GM12874 (cell line): ENCODE results near the gene NDUFS8.

Source experiments
- CTCF ChIP-seq: IDR thresholded peaks from 2 replicates; pipeline ENCODE4 v1.5.1; 2011; ENCODE audit warnings: low read depth, mild to moderate bottlenecking, control low read depth, low read length, moderate library complexity; ENCODE audit not compliant: insufficient read depth

NDUFS8 gene

GRCh38 chr11:68037411-68038225 lies 7.1 kb downstream of the NDUFS8 start:
- no peak for TF ChIP-seq CTCF

GRCh38 chr11:68038226-68038717 lies 7.8 kb downstream of the NDUFS8 start:
- TF ChIP-seq CTCF, result no peak

GRCh38 chr11:68038718-68039525 lies 8.4 kb downstream of the NDUFS8 start, which contains the start of gene TCIRG1:
Gene TCIRG1 (plus strand): TSS chr11:68039025. CDS start chr11:68041272, 2,247 bp downstream.
- no peak for TF ChIP-seq CTCF

- 0 out of 2 replicates have a peak, but pooled peaks have one; percentile 2 for TF ChIP-seq CTCF
These were observed 9.1 kb downstream of the NDUFS8 start for GRCh38 chr11:68039526-68040086.

GRCh38 chr11:68040101-68040956 lies 9.8 kb downstream of the NDUFS8 start:
- no peak for TF ChIP-seq CTCF

GRCh38 chr11:68040957-68041591 lies 10.6 kb downstream of the NDUFS8 start:
- TF ChIP-seq CTCF, result no peak
